Measurements from ENCODE around the gene TNFAIP1.

Gene TNFAIP1

DNA sequence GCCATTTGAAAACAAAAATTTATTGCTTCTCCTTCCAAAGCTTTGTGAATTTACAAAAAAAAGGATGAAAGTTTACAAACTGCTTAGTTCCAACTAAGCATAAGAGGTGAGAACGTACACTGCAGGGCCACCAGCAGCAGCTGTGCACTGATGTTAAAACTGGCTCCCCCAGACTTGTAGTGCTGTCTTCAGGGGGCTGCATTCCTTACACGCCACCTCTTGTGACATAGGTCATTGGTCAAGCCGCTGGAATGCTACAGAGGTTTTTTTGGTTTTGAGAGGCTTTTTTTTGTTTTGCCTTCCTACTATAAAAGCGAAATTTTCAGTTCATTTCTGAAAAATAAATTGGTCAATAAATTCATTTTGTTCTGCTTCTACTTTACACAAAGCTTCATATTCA, 7.2 kb upstream of the TNFAIP1 start:
- CTCF ChIA-PET, result interaction anchor here (1.5 to 1.7 kb wide), 3 partner anchors 9 to 523 kb away, joined by 3 to 6 read pairs (median 4); partner anchors contain the start of gene TMEM97
- TF ChIP-seq, protein P1, sequence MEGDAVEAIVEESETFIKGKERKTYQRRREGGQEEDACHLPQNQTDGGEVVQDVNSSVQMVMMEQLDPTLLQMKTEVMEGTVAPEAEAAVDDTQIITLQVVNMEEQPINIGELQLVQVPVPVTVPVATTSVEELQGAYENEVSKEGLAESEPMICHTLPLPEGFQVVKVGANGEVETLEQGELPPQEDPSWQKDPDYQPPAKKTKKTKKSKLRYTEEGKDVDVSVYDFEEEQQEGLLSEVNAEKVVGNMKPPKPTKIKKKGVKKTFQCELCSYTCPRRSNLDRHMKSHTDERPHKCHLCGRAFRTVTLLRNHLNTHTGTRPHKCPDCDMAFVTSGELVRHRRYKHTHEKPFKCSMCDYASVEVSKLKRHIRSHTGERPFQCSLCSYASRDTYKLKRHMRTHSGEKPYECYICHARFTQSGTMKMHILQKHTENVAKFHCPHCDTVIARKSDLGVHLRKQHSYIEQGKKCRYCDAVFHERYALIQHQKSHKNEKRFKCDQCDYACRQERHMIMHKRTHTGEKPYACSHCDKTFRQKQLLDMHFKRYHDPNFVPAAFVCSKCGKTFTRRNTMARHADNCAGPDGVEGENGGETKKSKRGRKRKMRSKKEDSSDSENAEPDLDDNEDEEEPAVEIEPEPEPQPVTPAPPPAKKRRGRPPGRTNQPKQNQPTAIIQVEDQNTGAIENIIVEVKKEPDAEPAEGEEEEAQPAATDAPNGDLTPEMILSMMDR (IDR thresholded peaks at IDR 0.05; ENCODE audit: insufficient read depth, low read length, missing control alignments), result no peak
- POLR2A ChIA-PET, result no interaction called here
- H3K4me3 ChIP-seq (ENCODE audit: low read depth, low read length), result no peak overlapping the region
- DNase-seq (ENCODE audit: low read depth, low spot score), result no peak

GRCh38 chr17:28330671-28331070, 4.9 kb upstream of the TNFAIP1 start:
- CTCF ChIA-PET, result interaction anchor here (1.2 to 2.0 kb wide), 2 partner anchors 10 to 96 kb away, joined by 3 to 14 read pairs; no protein-coding TSS in a partner anchor
- TF ChIP-seq, protein P1 (IDR thresholded peaks at IDR 0.05; ENCODE audit: insufficient read depth, low read length, missing control alignments), result no peak
- no peak for DNase-seq (ENCODE audit: low read depth, low spot score)
- no peak overlapping the region for H3K4me3 ChIP-seq (ENCODE audit: low read depth, low read length)
- POLR2A ChIA-PET, result no interaction called here

GRCh38 chr17:28331891-28332420, 3.6 kb upstream of the TNFAIP1 start:
- ChIA-PET CTCF (interaction anchor here (1.3 to 2.0 kb wide), 2 partner anchors 11 to 527 kb away, joined by 4 to 14 read pairs; no protein-coding TSS in a partner anchor), POLR2A (no interaction called here)
- DNase-seq (ENCODE audit: low read depth, low spot score), result no peak
- TF ChIP-seq, protein P1 (IDR thresholded peaks at IDR 0.05; ENCODE audit: insufficient read depth, low read length, missing control alignments), result no peak
- H3K4me3 ChIP-seq (ENCODE audit: low read depth, low read length), result no peak overlapping the region

DNA sequence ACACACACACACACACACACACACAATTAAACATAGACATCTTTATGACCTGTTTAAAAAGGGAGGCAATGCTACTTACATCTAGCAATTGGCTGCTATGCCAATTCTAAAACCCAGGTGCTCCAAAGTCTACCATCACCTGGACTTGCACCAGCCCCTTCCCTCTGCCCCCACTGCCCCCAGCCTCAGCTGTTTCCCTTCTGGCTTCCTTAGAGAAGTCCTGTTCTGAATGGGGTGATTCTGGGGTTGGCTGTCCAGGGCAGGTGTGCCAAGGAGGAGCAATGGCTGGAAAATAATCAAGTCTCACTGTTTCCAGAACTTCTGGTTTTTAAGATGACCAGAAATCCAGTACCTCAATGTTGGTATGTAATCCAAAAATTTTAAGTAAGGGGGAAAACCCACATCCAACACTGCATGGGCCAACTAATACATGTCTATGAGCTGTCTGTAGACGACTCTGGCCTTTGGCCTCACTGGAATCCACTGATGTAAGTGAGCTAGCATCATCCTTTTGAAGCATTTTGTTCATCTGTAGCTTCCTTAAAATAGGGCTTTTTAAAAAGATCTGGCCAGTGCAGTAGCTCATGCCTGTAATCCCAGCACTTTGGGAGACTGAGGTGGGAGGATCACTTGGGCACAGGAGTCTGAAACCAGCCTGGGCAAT, 2.3 kb upstream of the TNFAIP1 start:
- H3K4me3 ChIP-seq (ENCODE audit: low read depth, low read length), result no peak overlapping the region
- DNase-seq (ENCODE audit: low read depth, low spot score), result no peak
- TF ChIP-seq, protein P1 (IDR thresholded peaks at IDR 0.05; ENCODE audit: insufficient read depth, low read length, missing control alignments), result no peak
- CTCF ChIA-PET, result interaction anchor here (1.3 kb wide), 1 partner anchor 528 kb away, joined by 4 read pairs; no protein-coding TSS in a partner anchor
- POLR2A ChIA-PET, result interaction anchor here (0.7 kb wide), 1 partner anchor 29 kb away, joined by 3 read pairs; no protein-coding TSS in a partner anchor

DNA sequence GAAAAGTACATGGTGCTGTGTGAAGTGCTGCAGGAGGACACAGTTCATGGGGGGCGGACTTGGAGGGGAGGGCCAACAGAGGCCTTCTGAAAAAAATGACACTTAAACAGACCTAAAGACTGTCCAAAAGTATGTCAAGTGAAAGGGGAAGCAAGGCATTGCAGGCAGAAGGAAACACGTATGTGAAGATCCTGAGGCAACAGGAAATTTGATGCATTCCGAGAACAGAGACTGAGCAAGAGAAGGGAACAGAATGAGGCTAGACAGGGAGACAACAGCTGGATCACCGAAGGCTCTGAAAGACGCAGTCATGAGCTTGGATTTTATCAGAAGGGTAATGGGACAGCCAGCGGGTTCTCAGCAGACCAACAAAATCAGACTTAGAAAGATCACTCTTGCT, 1.4 kb upstream of the TNFAIP1 start:
- POLR2A ChIA-PET, result interaction anchor here (2.6 kb wide), 1 partner anchor 12 kb away, joined by 55 read pairs; no protein-coding TSS in a partner anchor
- DNase-seq (ENCODE audit: low read depth, low spot score), result no peak
- TF ChIP-seq, protein P1 (IDR thresholded peaks at IDR 0.05; ENCODE audit: insufficient read depth, low read length, missing control alignments), result no peak
- CTCF ChIA-PET, result interaction anchor here (1.1 to 1.9 kb wide), 4 partner anchors 8 to 81 kb away, joined by 3 to 7 read pairs (median 4); partner anchors contain the start of gene POLDIP2
- peak overlapping the region; percentile 83 for H3K4me3 ChIP-seq (ENCODE audit: low read depth, low read length)

- TF ChIP-seq, protein P1 (IDR thresholded peaks at IDR 0.05; ENCODE audit: insufficient read depth, low read length, missing control alignments), result no peak
- peak overlapping the region; percentile 83 for H3K4me3 ChIP-seq (ENCODE audit: low read depth, low read length)
- ChIA-PET POLR2A (interaction anchor here (1.2 to 2.6 kb wide), 4 partner anchors 11 to 36 kb away, joined by 3 to 55 read pairs (median 16); partner anchors contain the start of genes POLDIP2 and VTN), CTCF (interaction anchor here (0.9 to 1.9 kb wide), 11 partner anchors 9 to 102 kb away, joined by 3 to 14 read pairs (median 5); partner anchors contain the start of gene POLDIP2)
- DNase-seq (ENCODE audit: low read depth, low spot score), result no peak
Measured at GRCh38 chr17:28334666-28335200, 828 bp upstream of the TNFAIP1 start.
